Cardiac fibroblast (primary cell): ENCODE results near the gene SCAMP3.

Experiments
- DNase-seq, 2 donors: peaks; one replicate each; pipeline versions ENCODE4 v3.0.0 to v3.0.0-alpha.2; 2010; ENCODE audit warnings: low read depth in 2 of 2
- H3K4me3 ChIP-seq, 2 donors: replicated peaks in 1 of 2; 1 replicate in 1 of 2; 2 replicates in 1 of 2; pipeline ENCODE4 v1.5.1; 2011; ENCODE audit warnings: low read depth in 2 of 2, low read length in 2 of 2, mild to moderate bottlenecking in 2 of 2, moderate library complexity in 1 of 2
- TF ChIP-seq, protein P1 (sequence below): IDR thresholded peaks from one replicate; pipeline ENCODE4 v1.5.1; 2011; ENCODE audit warnings: low read depth, mild to moderate bottlenecking, low read length, inconsistent platforms

Gene SCAMP3

DNA sequence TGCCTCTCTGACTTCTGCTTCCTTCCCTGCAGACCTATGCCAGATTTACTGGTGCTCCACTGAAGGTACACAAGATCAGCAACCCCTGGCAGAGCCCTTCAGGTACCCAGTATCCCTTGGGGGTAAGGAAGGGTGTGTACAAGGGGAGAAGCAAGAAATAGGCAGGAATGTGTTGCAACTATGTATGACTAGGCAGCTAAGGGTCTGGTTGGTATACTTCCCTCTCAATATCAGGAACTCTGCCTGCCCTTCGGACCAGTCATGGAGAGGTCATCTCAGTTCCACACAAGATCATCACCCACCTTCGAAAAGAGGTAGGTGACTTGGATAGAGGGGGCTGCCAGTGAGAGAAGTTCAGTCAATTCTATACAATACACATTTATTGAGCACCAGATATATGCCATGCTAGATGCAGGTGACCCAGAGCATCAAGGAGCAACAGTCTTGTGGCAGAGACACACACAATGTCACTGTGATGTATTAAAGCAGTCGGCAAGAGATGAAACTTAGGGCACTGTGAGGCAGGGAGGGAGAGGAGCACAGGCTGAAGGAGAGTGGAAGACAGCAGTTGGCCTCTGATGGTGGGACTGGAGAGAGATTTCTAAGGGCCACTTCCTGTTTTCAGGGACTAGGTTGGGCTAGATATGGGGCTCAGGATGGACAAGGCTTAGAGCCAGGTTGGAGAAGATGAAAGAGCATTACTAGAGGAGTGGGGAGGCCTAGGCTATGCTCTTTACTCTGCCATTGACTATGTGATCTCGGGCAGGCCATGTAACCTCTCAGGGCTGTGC lies 51.7 kb downstream of the SCAMP3 start:
- DNase-seq, result no peak

DNA sequence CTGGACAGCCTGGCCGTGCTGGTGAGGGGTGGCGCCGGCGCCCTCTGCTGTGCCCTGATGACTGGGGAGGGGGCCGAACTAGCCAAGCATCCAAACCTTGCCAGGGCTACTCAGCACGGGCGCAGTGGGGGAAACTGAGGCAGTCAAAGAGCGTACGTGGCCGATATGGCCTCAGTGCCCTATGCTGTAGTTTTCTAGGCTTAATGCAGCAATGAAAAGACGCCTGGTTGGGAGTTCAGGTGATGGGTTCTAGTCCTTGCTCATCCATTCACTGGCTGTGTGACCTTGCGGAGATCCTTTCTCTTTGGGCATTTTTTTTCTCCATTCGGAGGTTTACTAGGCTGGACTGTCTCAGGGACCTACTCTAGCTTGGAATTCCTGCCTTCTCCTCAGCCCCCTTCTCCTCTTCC lies 52.8 kb downstream of the SCAMP3 start:
- no peak for DNase-seq
- H3K4me3 ChIP-seq, result peak overlapping the region; percentile 78 to 100
- TF ChIP-seq, protein P1, sequence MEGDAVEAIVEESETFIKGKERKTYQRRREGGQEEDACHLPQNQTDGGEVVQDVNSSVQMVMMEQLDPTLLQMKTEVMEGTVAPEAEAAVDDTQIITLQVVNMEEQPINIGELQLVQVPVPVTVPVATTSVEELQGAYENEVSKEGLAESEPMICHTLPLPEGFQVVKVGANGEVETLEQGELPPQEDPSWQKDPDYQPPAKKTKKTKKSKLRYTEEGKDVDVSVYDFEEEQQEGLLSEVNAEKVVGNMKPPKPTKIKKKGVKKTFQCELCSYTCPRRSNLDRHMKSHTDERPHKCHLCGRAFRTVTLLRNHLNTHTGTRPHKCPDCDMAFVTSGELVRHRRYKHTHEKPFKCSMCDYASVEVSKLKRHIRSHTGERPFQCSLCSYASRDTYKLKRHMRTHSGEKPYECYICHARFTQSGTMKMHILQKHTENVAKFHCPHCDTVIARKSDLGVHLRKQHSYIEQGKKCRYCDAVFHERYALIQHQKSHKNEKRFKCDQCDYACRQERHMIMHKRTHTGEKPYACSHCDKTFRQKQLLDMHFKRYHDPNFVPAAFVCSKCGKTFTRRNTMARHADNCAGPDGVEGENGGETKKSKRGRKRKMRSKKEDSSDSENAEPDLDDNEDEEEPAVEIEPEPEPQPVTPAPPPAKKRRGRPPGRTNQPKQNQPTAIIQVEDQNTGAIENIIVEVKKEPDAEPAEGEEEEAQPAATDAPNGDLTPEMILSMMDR, result no peak

More for the DNA sequence above, 51.7 kb downstream of the SCAMP3 start:
- TF ChIP-seq, protein P1, result no peak
- H3K4me3 ChIP-seq, result no peak overlapping the region

GRCh38 chr1:155208541-155209311 lies 53.4 kb downstream of the SCAMP3 start, which contains the start of gene MTX1:
Gene MTX1 (plus strand): TSS chr1:155208695. CDS start chr1:155208805, 110 bp downstream.
- peak; percentile 89 to 93 for DNase-seq
- TF ChIP-seq, protein P1, result no peak
- H3K4me3 ChIP-seq, result peak within 1 kb of the TSS; percentile 78 to 100

- TF ChIP-seq, protein P1, result no peak
- peak in 1 of 2 donors; percentile 65 for DNase-seq
- peak within 1 kb of the TSS; percentile 78 to 100 for H3K4me3 ChIP-seq
These were observed 54.2 kb downstream of the SCAMP3 start, which contains the start of gene THBS3 for GRCh38 chr1:155207806-155208540. Gene THBS3 (minus strand): TSS chr1:155207897. CDS start chr1:155207876, 21 bp downstream.

DNA sequence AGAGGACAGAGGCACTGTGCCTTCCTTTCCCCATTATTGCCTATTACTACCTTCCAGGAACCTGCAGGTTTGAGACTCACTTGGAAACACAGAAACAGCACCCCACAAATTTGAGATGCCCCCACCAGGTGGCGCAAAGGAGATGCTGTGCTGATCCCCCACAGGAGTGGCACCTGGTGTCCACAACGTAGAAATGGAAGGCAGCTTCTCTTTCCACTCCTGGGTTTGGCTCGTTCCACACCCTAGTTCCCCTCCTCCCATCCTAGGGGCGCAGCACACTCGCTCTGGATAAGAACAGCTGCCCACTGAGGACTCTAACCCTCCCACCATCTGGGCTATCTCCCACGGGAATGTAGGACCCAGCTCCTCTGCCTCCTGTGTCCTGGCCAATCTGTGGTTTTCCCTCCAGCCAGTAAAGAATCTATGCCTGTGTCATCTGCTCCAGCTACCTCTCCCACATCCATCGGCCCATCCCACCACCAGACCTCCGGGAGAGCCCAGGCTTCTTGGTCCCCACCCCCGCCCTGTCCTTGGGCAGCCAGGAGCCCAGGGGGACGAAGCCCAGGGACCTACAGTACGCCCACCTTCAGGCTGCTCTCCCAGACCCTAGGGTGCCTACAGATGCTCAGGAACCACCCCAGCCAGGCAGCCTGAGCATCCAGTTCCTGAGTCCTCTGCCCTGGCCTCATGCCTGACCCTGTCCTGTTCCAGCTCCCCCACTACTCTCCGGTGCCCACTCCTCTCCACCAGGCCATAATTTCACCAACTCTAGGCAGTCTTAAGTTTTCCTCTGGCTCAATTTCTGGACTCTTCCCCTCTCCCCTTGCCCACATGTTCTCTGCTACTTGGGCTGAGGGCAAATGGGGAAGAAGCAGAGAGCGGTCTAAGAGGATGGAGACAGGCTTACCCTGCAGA lies 55.0 kb downstream of the SCAMP3 start:
- DNase-seq, result peak; percentile 84 to 87
- TF ChIP-seq, protein P1, result peak; percentile 88
- peak overlapping the region; percentile 78 to 100 for H3K4me3 ChIP-seq
